HepG2 (cell line): ENCODE data around the gene NPBWR2. TPM values are rescaled to one million over a fixed set of nuclear protein-coding genes. Genes with fewer than 3 reads are reported as not detected.

Experiments used
- ATF7 ChIP-seq, 2 experiments: fragments of 450-650 bp in 1 of 2; sonication (generic) in 1 of 2; formaldehyde crosslinking in 1 of 2; IDR thresholded peaks; 2 replicates each; pipeline versions ENCODE4 v1.4.0 to v1.6.1; 2016 to 2020; ENCODE audit warnings: antibody characterized with exemption in 1 of 2, mild to moderate bottlenecking in 1 of 2, missing genetic modification reagents in 1 of 2
- ISL2 ChIP-seq: sonication (generic); formaldehyde crosslinking; IDR thresholded peaks from 2 replicates; pipeline ENCODE4 v1.5.0; 2020; ENCODE audit warnings: missing genetic modification reagents
- KLF6 ChIP-seq: IDR thresholded peaks from 2 replicates; pipeline ENCODE4 v1.8.0; 2016; ENCODE audit warnings: missing biosample characterization, missing genetic modification reagents
- MAFF ChIP-seq: IDR thresholded peaks from 2 replicates; pipeline ENCODE4 v1.6.1; 2011; ENCODE audit warnings: low read depth, low read length, improper control_type of control experiment
- NFIC ChIP-seq: IDR thresholded peaks from 2 replicates; pipeline ENCODE4 v1.6.1; 2012; ENCODE audit warnings: mild to moderate bottlenecking, low read length, inconsistent platforms
- RBAK ChIP-seq: sonication (generic); formaldehyde crosslinking; IDR thresholded peaks from 2 replicates; pipeline ENCODE4 v1.5.1; 2020; ENCODE audit warnings: mild to moderate bottlenecking, missing genetic modification reagents
- SALL1 ChIP-seq: sonication (generic); formaldehyde crosslinking; IDR thresholded peaks from 2 replicates; pipeline ENCODE4 v1.8.0; 2022; ENCODE audit warnings: mild to moderate bottlenecking, missing genetic modification reagents
- SRSF9 ChIP-seq: fragments of 200-400 bp; formaldehyde crosslinking; IDR thresholded peaks from 2 replicates; pipeline ENCODE4 v1.6.1; 2018; ENCODE audit warnings: borderline replicate concordance, mild to moderate bottlenecking, low read depth, low read length; ENCODE audit not compliant: insufficient read depth, poor library complexity, severe bottlenecking
- TBL1XR1 ChIP-seq: fragments of 150-350 bp; IDR thresholded peaks from 2 replicates; pipeline ENCODE4 v1.6.1; 2014; ENCODE audit warnings: borderline replicate concordance, low read length; ENCODE audit not compliant: partially characterized antibody
- TBX2 ChIP-seq: sonication (generic); formaldehyde crosslinking; IDR thresholded peaks from 2 replicates; pipeline ENCODE4 v1.5.0; 2020; ENCODE audit warnings: missing genetic modification reagents, mild to moderate bottlenecking, borderline replicate concordance
- TP53 ChIP-seq: sonication (generic); formaldehyde crosslinking; conservative IDR thresholded peaks from 2 replicates; pipeline ENCODE4 v1.4.0; 2020; ENCODE audit warnings: missing genetic modification reagents
- ZBTB42 ChIP-seq: sonication (generic); formaldehyde crosslinking; IDR thresholded peaks from 2 replicates; pipeline ENCODE4 v1.5.0; 2020; ENCODE audit warnings: mild to moderate bottlenecking, missing genetic modification reagents
- ZNF253 ChIP-seq: sonication (generic); formaldehyde crosslinking; IDR thresholded peaks from 2 replicates; pipeline ENCODE4 v1.8.0; 2022; ENCODE audit warnings: mild to moderate bottlenecking, missing genetic modification reagents, borderline replicate concordance
- ZNF782 ChIP-seq: sonication (generic); formaldehyde crosslinking; IDR thresholded peaks from 2 replicates; pipeline ENCODE4 v1.4.0; 2020; ENCODE audit warnings: missing genetic modification reagents, mild to moderate bottlenecking, borderline replicate concordance
- ZNF839 ChIP-seq: sonication (generic); formaldehyde crosslinking; IDR thresholded peaks from 2 replicates; pipeline ENCODE4 v1.4.0; 2020; ENCODE audit warnings: missing genetic modification reagents, mild to moderate bottlenecking, borderline replicate concordance
- ZSCAN25 ChIP-seq: sonication (generic); formaldehyde crosslinking; IDR thresholded peaks from 2 replicates; pipeline ENCODE4 v1.8.0; 2022; ENCODE audit warnings: mild to moderate bottlenecking, missing genetic modification reagents
- polyA plus RNA-seq, 8 experiments: library from polyadenylated mRNA; depleted of rRNA in 3 of 8; stranded (reverse) in 7 of 8; unstranded in 1 of 8; fragments of >200 nt; fragmentation: Illumina TruSeq in 4 of 8; extraction: Trizol in 4 of 8; gene quantifications; 2 replicates each; pipeline versions ENCODE4 v1.2.1 to v1.2.3, GENCODE V29; 2011 to 2016; ENCODE audit warnings: low read depth in 4 of 8, missing spikeins in 1 of 8, mixed read lengths in 1 of 8; ENCODE audit not compliant: insufficient read depth in 1 of 8
- total RNA-seq, 5 experiments: library from RNA; depleted of rRNA; stranded (reverse); fragments of >200 nt; fragmentation: Illumina TruSeq; extraction: Trizol; gene quantifications; 2 replicates each; pipeline ENCODE4 v1.2.3, GENCODE V29; 2016; ENCODE audit warnings: low read depth in 1 of 5
- TF ChIP-seq, protein P1 (sequence below), 2 experiments: fragments of 450-650 bp in 1 of 2; sonication (generic) in 1 of 2; formaldehyde crosslinking in 1 of 2; IDR thresholded peaks; 2 replicates each; pipeline versions ENCODE4 v1.6.1 to v1.8.0; 2016 to 2022; ENCODE audit warnings: antibody characterized with exemption in 1 of 2, mild to moderate bottlenecking in 1 of 2, missing genetic modification reagents in 1 of 2
- TF ChIP-seq, protein P2 (sequence below): sonication (generic); formaldehyde crosslinking; IDR thresholded peaks from 2 replicates; pipeline ENCODE4 v1.5.1; 2020; ENCODE audit warnings: mild to moderate bottlenecking, missing genetic modification reagents, moderate library complexity

Gene NPBWR2
- total and polyA plus RNA-seq, 2 of the 13 experiments (the other 11 are each of a cell fraction or from before 2014, with no cell fraction given), result not detected

GRCh38 chr20:64101731-64102621 lies 5.4 kb downstream of the NPBWR2 start (continued):
- TF ChIP-seq, protein P1, sequence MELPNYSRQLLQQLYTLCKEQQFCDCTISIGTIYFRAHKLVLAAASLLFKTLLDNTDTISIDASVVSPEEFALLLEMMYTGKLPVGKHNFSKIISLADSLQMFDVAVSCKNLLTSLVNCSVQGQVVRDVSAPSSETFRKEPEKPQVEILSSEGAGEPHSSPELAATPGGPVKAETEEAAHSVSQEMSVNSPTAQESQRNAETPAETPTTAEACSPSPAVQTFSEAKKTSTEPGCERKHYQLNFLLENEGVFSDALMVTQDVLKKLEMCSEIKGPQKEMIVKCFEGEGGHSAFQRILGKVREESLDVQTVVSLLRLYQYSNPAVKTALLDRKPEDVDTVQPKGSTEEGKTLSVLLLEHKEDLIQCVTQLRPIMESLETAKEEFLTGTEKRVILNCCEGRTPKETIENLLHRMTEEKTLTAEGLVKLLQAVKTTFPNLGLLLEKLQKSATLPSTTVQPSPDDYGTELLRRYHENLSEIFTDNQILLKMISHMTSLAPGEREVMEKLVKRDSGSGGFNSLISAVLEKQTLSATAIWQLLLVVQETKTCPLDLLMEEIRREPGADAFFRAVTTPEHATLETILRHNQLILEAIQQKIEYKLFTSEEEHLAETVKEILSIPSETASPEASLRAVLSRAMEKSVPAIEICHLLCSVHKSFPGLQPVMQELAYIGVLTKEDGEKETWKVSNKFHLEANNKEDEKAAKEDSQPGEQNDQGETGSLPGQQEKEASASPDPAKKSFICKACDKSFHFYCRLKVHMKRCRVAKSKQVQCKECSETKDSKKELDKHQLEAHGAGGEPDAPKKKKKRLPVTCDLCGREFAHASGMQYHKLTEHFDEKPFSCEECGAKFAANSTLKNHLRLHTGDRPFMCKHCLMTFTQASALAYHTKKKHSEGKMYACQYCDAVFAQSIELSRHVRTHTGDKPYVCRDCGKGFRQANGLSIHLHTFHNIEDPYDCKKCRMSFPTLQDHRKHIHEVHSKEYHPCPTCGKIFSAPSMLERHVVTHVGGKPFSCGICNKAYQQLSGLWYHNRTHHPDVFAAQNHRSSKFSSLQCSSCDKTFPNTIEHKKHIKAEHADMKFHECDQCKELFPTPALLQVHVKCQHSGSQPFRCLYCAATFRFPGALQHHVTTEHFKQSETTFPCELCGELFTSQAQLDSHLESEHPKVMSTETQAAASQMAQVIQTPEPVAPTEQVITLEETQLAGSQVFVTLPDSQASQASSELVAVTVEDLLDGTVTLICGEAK (IDR thresholded peaks at IDR 0.05), result no peak
- TF ChIP-seq, protein P1 (CRISPR knock-in tag; IDR thresholded peaks at IDR 0.05), result no peak
- no peak for TF ChIP-seq ZNF839 (CRISPR knock-in tag)
- TF ChIP-seq TBL1XR1, result no peak
- TF ChIP-seq ISL2 (CRISPR knock-in tag), result peak; percentile 45; the same call in 1 of the 2 replicates
- TF ChIP-seq MAFF, result no peak
- TF ChIP-seq, protein P2, sequence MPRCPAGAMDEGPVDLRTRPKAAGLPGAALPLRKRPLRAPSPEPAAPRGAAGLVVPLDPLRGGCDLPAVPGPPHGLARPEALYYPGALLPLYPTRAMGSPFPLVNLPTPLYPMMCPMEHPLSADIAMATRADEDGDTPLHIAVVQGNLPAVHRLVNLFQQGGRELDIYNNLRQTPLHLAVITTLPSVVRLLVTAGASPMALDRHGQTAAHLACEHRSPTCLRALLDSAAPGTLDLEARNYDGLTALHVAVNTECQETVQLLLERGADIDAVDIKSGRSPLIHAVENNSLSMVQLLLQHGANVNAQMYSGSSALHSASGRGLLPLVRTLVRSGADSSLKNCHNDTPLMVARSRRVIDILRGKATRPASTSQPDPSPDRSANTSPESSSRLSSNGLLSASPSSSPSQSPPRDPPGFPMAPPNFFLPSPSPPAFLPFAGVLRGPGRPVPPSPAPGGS (CRISPR knock-in tag), result 0 out of 2 replicates have a peak, but pooled peaks have one; percentile 62
- TF ChIP-seq ZNF782 (CRISPR knock-in tag), result no peak
- TF ChIP-seq TBX2 (CRISPR knock-in tag), result no peak; the same call in 1 of the 2 replicates
- peak; percentile 61 for TF ChIP-seq SALL1 (CRISPR knock-in tag)
- no peak for TF ChIP-seq ZBTB42 (CRISPR knock-in tag)
- no peak for TF ChIP-seq ATF7 (IDR thresholded peaks at IDR 0.05)
- peak; percentile 60; the same call in 1 of the 2 replicates for TF ChIP-seq ATF7 (CRISPR knock-in tag; IDR thresholded peaks at IDR 0.05)
- 0 out of 2 replicates have a peak, but pooled peaks have one; percentile 22 for TF ChIP-seq ZNF253
- no peak for TF ChIP-seq NFIC
- TF ChIP-seq TP53 (CRISPR knock-in tag), result no peak
- 0 out of 2 replicates have a peak, but pooled peaks have one; percentile 35 for TF ChIP-seq KLF6
- no peak for TF ChIP-seq RBAK (CRISPR knock-in tag)
- no peak for TF ChIP-seq SRSF9
- TF ChIP-seq ZSCAN25 (CRISPR knock-in tag), result no peak
